ENCODE data around the gene TBX20.
"Not testable (repeated sequence)": the region's sequence is repeated elsewhere in the genome, so short reads cannot be mapped to it uniquely, and the experiment has no call there.

Gene TBX20

DNA sequence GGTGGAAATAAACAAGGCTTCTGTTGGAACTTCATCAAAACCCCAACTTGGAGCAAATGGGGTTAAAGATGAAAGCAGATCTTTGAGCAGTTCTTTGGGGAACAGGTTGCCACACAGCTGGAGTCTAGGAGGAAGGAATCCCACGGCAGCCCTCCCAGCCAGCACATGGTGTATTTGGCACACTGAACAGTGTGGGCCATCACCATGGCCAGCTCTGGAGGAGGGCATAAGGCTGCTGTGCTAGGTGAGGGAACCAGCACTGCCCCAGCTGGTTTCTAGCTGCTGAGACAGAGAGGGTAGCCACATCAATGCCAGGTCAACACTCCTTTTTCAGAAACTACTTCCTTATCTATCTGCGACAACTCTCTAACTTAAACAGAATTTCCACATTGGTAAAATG lies 33.7 kb downstream of the TBX20 start:
- DNase-seq (ENCODE audit: low spot score), result not testable (repeated sequence)

DNA sequence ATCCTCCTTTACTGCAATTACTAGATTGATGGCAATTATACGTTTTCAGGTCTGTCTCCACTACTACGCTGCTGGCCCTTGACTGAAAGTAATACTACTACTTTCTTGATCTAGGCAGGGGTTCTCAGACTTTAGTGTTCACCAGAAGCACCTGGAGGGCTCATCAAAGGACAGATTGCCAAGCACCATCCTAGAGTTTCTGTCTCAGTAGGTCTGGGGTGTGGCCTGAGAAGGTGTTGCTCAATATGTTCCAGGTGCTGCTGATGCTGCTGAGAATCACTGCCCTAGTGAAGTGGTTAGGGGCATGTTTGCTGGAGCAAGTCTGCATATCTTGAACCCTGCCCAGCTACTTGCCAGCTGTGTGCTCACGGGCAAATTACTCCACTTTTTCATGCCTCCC lies 37.9 kb downstream of the TBX20 start:
- DNase-seq (ENCODE audit: low spot score), result not testable (repeated sequence)

DNA sequence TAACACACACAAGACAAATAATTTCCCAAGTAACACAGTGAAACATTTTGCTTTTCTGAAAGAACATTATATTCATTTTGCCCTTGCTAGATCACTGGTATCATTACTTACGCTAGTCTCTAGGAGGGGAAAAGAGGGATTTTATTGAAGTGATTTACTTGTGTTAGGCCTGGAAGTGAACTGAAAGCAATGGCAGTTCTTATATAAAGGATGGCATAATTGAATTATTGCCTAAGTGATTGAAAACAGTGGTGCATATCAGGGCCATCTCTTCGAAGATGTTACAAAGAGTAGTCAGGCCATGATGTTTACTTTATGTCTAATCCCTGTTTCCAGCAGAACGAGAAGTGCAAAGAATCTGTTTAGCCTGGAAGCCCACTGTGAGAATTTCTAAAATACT lies 38.8 kb downstream of the TBX20 start:
- DNase-seq (ENCODE audit: low spot score), result not testable (repeated sequence)

DNA sequence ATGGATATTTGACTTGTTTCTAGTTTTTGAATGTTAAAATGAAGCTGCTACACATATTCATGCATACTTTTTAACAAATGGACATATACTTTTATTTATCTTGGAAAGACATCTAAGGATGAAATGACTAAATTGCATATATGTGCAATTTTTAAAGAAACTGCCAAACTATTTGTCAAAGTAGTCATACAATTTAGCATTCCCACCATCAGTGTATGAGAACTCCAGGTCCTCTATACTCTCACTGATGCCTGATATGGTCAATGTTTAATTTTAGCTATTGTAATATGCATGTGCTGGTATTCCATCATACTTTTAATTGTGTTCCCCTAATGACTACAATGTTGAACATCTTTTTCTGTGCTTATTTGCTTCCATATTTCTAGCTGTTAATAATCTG lies 47.0 kb downstream of the TBX20 start:
- DNase-seq (ENCODE audit: low spot score), result not testable (repeated sequence)

DNA sequence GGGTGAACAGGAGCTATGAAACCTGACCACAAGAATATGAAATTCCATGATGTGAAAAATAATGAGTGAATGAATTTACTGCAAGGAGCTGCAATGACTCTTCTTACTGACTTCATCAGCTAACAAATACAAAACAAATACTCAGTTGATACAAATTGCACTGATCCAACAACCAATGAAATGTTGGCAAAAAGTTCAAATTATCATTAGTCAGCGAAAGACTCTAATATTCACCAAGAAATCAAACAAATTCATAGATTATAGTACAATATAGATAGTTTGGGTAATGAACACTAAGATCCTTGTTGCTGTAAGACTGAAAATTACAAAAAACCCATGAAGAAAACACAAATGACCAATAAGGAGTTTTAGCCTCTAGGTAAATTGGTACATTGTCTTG lies 49.0 kb downstream of the TBX20 start:
- DNase-seq (ENCODE audit: low spot score), result not testable (repeated sequence)

DNA sequence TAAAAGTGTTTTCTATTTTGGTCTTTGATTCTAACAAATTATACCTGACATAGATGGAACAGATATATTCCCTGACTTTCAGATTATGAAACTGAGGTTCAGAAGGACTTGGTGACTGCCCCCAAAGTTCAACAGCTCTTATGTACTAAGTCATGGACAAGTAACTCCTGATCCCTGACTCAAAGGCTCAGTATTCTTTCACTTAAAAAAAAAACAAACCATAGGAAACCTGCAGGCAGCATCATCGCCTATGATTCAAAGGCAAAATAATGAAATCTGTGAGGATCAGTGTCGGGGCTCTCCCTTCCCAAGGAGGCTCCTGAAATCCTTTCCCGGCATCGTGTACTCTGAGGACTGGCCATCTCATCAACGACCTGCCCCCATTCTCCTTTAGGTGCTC lies 49.9 kb downstream of the TBX20 start:
- DNase-seq (ENCODE audit: low spot score), result not testable (repeated sequence)

DNA sequence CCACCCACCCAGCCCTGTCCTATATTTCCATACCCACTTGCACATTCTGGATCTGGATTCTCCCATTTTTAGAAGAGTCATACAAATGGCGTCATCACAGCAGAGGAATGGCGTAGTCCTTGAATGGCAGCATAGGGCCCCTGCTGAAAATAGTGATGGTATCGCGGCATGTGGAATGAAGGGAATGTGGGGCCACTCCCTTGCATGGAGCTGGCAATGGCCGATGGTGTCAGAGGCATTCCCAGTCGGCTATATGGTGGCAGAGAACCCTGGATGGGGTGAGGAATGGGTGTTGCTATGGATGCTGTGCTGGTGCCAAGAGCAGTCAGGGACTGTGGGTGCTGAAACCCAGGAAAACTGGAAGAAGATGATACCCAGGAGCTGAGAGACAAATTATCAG lies 51.5 kb downstream of the TBX20 start:
- DNase-seq (ENCODE audit: low spot score), result not testable (repeated sequence)

DNA sequence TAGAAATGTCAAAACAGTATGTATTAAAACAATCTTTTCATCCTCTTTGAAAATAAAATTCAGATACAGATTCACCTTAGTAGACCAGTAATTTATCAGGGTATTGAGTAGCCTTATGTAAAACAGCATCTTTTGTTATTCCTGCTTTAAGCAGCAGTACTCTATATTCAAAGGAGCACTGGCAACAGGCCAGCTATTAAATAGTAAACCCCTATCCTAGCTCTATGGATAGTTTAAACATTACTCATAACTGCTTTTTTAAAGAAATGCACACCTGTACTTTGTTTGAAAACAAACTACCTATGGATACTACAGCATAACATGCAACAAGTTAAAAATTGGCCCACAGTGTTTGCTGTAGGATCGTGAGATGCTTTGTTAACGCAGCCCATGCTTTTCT lies 53.7 kb downstream of the TBX20 start:
- not testable (repeated sequence) for DNase-seq (ENCODE audit: low spot score)

DNA sequence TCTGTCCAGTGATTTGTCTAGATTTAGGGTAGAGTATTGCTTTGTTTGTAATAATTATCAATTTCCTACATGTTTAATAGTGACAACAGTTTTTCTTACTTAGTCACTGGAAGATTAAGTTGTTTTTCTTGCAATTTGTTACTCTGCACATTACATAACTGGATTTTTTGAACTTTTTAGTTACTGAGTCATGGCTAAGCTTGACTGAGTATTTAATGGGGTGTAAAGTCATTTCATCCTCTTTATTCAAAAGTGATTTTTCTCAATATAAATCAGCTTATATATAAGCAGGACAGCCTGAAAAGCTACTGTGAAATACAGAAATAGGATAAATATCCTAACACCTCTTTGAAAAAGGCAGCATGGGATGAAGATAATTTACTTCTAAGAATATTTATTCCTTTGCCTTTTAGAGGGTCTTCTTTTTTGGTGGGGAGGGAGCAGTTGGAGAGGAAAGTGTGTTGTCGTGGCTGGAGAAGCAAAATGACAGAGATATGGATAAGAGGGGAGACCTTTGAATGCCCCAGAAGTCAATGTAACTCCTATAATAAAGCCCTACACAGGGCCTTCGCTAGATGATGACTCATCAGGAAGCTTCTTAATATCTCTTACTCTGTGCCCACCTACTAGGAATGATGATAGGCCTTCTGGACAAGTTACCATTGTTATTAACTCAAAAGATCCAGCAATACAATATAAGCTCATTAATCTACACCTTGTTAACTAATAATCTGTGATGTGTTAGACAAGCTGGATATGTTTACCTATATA lies 55.3 kb downstream of the TBX20 start:
- DNase-seq (ENCODE audit: low spot score), result not testable (repeated sequence)

DNA sequence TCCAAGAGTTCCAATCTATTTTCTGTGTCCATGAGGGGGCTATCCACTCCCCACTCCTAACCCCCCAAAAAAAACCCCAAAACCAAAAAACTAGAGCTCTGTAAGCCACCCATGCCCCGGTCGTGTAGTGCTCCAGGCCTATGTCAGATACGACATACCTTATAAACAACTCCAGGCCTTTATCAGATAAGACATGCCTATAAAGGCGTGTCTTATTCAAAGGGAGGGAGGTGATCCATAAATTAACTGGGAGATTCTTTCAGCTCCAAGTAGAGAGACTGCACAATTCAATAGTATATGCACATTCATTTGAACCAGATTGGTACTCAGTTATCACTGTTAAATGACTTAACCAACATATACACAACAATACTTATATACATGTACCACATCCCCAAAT lies 62.3 kb downstream of the TBX20 start:
- not testable (repeated sequence) for DNase-seq (ENCODE audit: low spot score)

DNA sequence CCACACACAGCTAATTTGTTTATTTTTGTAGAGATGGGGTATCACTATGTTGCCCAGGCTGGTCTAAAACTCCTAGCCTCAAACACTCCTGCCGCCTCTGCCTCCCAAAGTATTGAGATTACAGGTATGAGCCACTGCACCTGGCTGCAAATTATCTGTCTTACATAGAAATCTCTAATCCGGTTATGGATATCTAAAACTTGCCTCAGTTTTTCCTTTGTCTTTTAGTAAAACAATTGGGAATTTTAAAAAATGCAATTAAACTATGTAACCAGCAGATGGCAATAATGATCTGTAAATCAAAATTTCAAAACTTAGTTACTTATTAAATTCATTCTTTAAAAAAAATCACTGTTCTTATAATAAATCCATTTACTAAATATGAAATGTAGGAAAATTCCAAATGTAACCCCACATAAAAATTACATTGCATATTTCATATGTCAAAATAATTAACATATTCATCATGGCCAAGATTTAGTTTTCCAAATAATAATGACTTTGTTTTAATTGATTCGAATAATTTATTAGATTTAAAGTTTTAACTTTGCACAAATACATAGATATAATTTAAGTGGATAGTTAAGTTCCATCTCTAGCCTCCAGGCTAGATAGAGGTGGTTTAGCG lies 63.6 kb downstream of the TBX20 start:
- not testable (repeated sequence) for DNase-seq (ENCODE audit: low spot score)

DNA sequence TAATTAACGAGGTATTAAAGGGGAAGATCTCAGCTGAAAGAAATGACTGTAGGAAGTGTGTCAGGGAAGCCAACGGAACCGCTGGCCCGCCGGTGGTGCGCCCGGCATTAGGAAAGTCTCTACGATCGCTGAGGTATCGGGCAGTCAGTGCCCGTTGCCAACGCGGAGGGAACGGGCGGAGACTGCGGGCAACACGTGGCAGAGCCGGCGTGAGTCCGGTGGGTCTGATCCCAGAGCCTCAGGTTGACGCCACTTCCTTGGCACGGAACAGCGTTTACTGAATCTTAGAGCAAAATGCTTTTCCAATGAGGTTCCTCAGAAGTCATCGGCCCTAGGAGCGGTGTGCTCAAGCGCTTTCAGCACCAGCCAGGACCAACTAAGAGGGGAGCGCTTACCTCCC lies 67.1 kb downstream of the TBX20 start:
- not testable (repeated sequence) for DNase-seq (ENCODE audit: low spot score)

DNA sequence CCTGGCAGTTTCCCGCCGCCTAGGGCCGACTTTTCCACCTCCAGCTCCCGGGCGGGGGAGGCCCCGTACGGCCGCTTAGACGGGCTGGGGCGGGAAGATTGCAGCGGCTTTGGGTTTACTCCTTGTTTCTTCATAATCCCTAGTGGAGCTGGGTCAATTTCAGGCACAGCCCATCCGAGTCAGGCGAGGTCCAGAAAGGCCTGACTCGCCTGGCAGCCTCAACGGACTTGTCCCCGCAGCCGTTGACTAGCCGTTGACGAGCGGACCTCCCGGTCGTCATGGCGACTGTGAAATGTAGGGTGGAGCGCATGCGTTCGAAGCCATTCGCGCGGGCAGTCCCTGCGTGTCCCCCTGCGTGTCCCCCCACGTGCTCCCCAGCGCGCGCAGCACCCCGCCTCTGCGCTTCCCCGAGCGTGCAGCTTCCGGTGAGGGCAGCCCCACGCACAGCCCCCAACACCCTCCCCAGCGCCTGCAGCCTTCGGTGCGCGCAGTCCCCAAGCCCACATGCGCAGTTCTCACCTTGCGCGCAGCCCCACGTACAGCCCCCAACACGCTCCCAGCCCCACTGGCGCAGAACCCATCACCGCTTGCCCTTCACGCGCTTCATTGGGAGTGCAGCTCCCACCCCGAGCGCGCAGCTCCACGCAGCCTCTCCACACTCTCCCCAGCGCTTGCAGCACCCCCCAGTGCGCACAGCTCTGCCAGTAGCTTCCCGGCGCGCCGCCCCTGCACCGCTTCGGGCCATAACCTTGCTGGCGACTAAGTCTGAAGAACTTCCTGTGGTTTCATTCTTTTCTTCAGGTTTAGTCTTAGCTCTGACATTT lies 67.8 kb downstream of the TBX20 start:
- DNase-seq (ENCODE audit: low spot score), result no peak

DNA sequence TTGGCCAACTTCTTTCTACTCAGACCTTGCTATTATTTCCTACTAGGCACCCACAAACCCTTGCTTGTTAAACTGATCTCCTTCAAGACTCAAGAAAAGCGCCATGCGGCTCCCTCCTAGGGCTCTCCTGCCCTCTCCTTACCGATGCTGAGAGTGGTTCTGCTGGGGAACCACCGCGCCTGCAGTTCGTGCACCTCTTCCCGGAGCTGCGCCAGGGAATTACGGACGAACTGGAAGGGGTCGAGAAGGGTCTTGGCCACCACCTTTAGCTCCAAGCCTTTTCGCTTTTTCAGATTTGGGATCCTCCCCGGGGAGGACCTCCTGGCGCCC lies 68.4 kb downstream of the TBX20 start:
- DNase-seq (ENCODE audit: low spot score), result not testable (repeated sequence)

DNA sequence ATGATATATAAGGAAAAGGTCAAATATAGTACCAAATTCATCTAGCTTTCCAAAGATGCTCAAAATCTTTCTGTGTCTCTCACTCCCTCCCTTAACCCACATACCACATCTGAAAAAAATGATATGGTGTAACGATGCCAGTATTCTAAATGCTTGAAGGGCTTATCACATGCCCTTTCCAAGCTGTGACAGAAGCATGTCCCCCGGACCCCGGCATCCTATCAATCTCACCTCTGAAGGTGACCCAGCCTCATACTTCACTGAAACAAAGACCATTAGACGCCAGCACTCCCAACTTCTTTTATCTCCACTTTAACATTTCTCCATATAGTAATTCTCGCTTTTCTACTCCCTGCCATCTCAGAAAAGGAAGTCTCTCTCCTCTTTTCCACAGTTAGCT lies 68.9 kb downstream of the TBX20 start:
- not testable (repeated sequence) for DNase-seq (ENCODE audit: low spot score)

DNA sequence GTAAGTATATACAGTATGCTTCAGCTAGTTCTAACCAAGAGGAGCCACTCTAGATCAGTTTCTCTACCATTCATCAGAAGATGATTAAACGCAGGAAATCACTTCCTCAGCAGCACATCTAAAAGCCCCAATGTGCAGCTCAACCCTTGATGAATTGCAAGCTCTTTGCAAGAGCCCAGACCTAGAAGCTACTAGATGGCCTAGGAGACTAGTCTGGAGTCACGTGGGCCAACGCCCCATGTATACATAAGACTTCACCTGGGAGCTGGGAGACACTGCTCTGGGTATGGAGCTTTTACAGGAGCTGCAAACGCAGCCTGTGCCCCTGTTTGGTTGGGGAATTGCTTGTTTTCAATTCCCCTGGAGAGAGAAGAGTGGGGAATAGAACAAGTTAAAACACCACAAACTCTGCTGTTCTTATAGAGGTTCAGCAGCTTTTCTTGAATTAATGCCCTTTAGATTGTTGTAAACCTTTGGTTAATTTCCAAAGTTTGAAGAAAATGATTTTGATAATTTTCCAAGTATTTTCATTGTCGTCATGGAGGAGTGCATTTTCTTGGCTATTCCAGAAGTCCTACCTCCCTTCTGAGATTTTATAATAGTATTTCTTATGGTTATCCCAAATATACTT lies 69.9 kb downstream of the TBX20 start:
- DNase-seq (ENCODE audit: low spot score), result not testable (repeated sequence)

DNA sequence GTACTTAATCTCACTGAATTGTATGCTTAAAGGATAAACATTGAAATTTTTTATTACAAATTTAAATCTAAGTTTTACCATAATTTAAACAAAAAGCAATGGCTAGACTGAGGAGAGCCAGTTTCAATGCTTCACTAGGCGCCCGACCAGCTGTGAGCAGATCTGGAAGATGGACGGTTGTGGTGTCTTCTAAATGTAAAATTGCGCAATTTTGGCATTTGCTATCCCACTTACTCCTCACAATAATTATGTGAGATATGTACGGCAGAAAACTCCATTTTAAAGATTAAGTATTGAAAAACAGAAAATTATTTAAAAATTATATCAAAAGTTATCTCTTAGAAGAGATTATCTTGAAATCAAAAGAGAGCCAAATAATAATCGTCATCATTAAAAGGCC lies 73.2 kb downstream of the TBX20 start:
- DNase-seq (ENCODE audit: low spot score), result not testable (repeated sequence)

DNA sequence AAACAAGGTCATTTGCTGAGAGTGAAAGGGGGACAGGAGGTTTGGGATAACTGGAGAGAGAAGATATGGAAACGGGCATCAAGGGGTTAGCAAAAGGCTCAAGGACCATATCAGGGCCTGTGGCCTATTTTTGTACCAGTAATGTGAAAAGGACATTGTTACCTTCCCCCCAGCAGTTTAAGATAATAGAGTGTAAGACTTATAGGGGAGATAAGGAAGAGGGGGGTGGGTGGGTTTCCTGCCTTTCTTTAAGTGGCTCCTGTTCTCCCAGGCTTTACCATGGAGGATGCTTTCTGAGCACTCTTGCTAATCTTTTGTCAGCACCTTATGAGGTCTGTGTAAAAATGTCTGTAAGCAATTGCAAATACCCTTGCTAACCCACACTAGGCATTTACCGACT lies 80.7 kb downstream of the TBX20 start:
- DNase-seq (ENCODE audit: low spot score), result not testable (repeated sequence)

DNA sequence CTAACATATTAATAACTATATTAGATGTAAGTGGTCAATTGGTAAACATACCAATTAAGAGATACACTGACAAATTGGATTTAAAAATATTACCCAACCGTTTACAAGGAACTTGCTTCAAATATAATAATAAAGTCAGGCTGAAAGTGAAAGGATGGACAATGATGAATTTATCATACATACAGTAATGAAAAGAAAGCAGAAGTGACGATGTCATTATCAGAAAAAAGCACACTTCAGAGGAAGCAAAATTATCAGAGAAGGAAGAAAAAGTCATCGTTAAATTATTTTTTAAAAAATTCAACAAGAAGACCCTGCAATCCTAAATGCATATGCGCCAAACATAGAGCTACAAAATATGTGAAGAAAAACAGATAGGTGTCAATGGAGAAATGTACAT lies 81.8 kb downstream of the TBX20 start:
- DNase-seq (ENCODE audit: low spot score), result not testable (repeated sequence)

DNA sequence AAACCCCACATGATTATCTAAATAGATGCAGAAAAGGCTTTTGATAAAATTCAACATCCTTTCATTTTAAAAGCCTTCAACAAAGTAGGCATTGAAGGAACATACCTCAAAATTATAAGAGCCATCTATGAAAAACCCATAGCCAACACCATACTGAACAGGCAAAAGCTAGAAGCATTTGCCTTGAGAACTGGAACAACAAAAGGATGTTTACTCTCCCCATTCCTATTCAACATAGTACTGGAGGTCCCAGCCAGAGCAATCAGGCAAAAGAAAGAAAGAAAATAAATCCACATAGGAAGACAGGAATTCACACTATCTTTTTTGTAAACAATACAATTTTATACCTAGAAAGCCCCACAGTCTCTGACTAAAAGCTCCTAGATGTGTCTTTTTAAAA lies 86.2 kb downstream of the TBX20 start:
- not testable (repeated sequence) for DNase-seq (ENCODE audit: low spot score)

DNA sequence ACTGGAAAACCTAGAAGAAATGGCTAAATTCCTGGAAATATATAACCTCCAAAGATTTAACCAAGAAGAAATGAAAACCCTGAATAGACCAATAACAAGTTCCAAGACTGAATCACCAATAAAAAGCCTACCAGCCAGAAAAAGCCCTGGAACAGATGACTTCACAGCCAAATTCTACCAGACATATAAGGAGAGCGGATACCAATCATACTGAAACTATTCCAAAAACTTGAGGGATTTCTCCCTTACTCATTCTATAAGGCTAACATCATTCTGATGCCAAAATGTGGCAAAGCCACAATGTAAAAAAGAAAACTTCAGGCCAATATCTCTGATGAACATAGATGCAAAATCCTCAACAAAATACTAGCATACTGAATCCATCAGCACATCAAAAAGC lies 86.7 kb downstream of the TBX20 start:
- DNase-seq (ENCODE audit: low spot score), result not testable (repeated sequence)

DNA sequence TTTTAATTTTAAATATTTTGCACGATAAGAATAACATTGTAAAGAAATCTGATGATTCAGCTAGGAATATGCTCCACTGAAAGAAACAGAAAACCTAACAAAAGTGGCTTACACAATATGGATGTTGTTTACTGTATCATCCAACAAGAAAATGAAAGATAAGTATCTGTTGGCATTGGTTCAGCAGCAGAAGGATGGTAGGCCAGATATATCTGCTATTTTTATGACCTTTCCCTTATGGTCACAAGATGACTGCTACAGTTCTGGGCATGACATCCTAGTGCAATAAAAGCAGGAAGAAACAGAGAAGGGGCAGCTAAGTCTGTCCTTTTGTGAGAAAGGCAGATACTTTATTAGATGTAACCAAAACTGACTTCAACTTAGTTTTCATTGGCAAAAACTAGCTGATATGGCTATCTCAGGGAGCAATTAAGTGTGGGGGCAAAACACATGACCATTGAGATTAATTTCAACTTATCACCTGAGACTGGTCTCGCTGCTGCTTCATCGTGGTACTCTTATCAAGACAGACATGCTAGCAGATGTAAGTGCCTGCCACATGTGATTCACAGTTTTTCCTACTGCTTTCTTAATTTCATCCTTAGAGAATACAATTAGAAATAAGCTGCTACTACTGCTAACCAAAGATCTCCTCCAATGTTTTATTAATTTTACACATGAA lies 92.7 kb downstream of the TBX20 start:
- not testable (repeated sequence) for DNase-seq (ENCODE audit: low spot score)
